Panc1 (cell line): Measurements from ENCODE around the gene SEMA4D.

Experiments used
- CTCF ChIP-seq: fragments of 450-650 bp; IDR thresholded peaks from 2 replicates; pipeline ENCODE4 v1.5.1; 2017; ENCODE audit warnings: mild to moderate bottlenecking
- POLR2AphosphoS5 ChIP-seq: IDR thresholded peaks from 2 replicates; pipeline ENCODE4 v1.6.1; 2012; ENCODE audit warnings: mild to moderate bottlenecking, low read depth, low read length, moderate library complexity
- SIN3A ChIP-seq: IDR thresholded peaks from 2 replicates; pipeline ENCODE4 v1.6.1; 2012; ENCODE audit warnings: low read depth, mild to moderate bottlenecking, low read length, moderate library complexity, borderline replicate concordance; ENCODE audit not compliant: insufficient read depth
- TF ChIP-seq, protein P1 (sequence below), 2 experiments: IDR thresholded peaks; 2 replicates each; pipeline ENCODE4 v1.6.1; 2011 to 2012; ENCODE audit warnings: low read depth in 2 of 2, control low read depth in 1 of 2, low read length in 1 of 2, mild to moderate bottlenecking in 1 of 2, moderate library complexity in 1 of 2; ENCODE audit not compliant: insufficient read depth in 1 of 2

GRCh38 chr9:89514337-89514736 is 16.4 kb upstream of the SEMA4D start:
- TF ChIP-seq CTCF (no peak), POLR2AphosphoS5 (no peak), SIN3A (no peak)
- TF ChIP-seq, protein P1, sequence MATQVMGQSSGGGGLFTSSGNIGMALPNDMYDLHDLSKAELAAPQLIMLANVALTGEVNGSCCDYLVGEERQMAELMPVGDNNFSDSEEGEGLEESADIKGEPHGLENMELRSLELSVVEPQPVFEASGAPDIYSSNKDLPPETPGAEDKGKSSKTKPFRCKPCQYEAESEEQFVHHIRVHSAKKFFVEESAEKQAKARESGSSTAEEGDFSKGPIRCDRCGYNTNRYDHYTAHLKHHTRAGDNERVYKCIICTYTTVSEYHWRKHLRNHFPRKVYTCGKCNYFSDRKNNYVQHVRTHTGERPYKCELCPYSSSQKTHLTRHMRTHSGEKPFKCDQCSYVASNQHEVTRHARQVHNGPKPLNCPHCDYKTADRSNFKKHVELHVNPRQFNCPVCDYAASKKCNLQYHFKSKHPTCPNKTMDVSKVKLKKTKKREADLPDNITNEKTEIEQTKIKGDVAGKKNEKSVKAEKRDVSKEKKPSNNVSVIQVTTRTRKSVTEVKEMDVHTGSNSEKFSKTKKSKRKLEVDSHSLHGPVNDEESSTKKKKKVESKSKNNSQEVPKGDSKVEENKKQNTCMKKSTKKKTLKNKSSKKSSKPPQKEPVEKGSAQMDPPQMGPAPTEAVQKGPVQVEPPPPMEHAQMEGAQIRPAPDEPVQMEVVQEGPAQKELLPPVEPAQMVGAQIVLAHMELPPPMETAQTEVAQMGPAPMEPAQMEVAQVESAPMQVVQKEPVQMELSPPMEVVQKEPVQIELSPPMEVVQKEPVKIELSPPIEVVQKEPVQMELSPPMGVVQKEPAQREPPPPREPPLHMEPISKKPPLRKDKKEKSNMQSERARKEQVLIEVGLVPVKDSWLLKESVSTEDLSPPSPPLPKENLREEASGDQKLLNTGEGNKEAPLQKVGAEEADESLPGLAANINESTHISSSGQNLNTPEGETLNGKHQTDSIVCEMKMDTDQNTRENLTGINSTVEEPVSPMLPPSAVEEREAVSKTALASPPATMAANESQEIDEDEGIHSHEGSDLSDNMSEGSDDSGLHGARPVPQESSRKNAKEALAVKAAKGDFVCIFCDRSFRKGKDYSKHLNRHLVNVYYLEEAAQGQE (IDR thresholded peaks at IDR 0.05; ENCODE audit: insufficient read depth in 1 of 2, low read depth in 2 of 2, low read length in 1 of 2) = no peak
